IMR-90 (cell line): ENCODE measurements around the gene TMPRSS13. TPM values are rescaled to one million over a fixed set of nuclear protein-coding genes. Genes with fewer than 3 reads are reported as not detected.

Experiments
- ATAC-seq: fragments of 200-7000 bp; cut with Tn5 transposase; 2 replicates; pipeline ENCODE4 v1.9.1; 2020; ENCODE audit warnings: low read depth, mild to moderate bottlenecking, moderate library complexity
- BruUV-seq: library from RNA; stranded (reverse); fragments of 400-500 nt; replicated peaks from 2 replicates; lab custom pipeline; 2021; lab: Mats Ljungman, UMichigan
- CTCF ChIA-PET: fragments of 300-600 bp; formaldehyde crosslinking; extraction: SDS; loops from one replicate; lab custom pipeline; 2021; ENCODE audit warnings: antibody characterized with exemption; lab: Yijun Ruan, JAX
- POLR2A ChIA-PET: fragments of 300-600 bp; sonication (Branson Sonifier 250); formaldehyde crosslinking; loops from one replicate; lab custom pipeline; 2022; ENCODE audit warnings: antibody characterized with exemption; ENCODE audit not compliant: unreplicated experiment; lab: Charles Lee
- DNase-seq: peaks from one replicate; pipeline ENCODE4 v3.0.0; 2013
- H2AFZ ChIP-seq: replicated peaks from 2 replicates; pipeline ENCODE3; 2013; ENCODE audit warnings: low read length, mild to moderate bottlenecking; ENCODE audit not compliant: poor library complexity
- H2AK5ac ChIP-seq: 2 replicates; pipeline ENCODE4 v1.6.1; 2013; ENCODE audit warnings: low read depth, low read length, inconsistent platforms
- H2AK9ac ChIP-seq: replicated peaks from 2 replicates; pipeline ENCODE3; 2013; ENCODE audit warnings: mild to moderate bottlenecking, low read depth, low read length, moderate library complexity; ENCODE audit not compliant: poor library complexity
- H2BK120ac ChIP-seq: 2 replicates; pipeline ENCODE4 v1.6.1; 2013; ENCODE audit warnings: low read depth, low read length, inconsistent platforms
- H2BK15ac ChIP-seq: 3 replicates; pipeline ENCODE4 v1.6.1; 2013; ENCODE audit warnings: low read depth, low read length, inconsistent platforms
- H2BK20ac ChIP-seq: 2 replicates; pipeline ENCODE4 v1.6.1; 2013; ENCODE audit warnings: low read depth, mild to moderate bottlenecking, inconsistent platforms, low read length, moderate library complexity
- H2BK5ac ChIP-seq: 2 replicates; pipeline ENCODE4 v1.6.1; 2013; ENCODE audit warnings: mild to moderate bottlenecking, low read depth, low read length, inconsistent platforms; ENCODE audit not compliant: poor library complexity, severe bottlenecking
- H3K14ac ChIP-seq: replicated peaks from 2 replicates; pipeline ENCODE4 v1.6.1; 2013; ENCODE audit warnings: low read depth, low read length, inconsistent platforms
- H3K18ac ChIP-seq: 2 replicates; pipeline ENCODE4 v1.6.1; 2013; ENCODE audit warnings: low read depth, low read length, control low read depth
- H3K23ac ChIP-seq: 2 replicates; pipeline ENCODE4 v1.6.1; 2013; ENCODE audit warnings: low read depth, low read length, inconsistent platforms
- H3K27ac ChIP-seq: 2 replicates; pipeline ENCODE4 v1.5.1; 2013; ENCODE audit warnings: mild to moderate bottlenecking, control low read depth, low read length; ENCODE audit not compliant: insufficient read depth
- H3K27me3 ChIP-seq: 2 replicates; pipeline ENCODE4 v1.6.1; 2013; ENCODE audit warnings: low read length; ENCODE audit not compliant: control insufficient read depth, insufficient read depth
- H3K36me3 ChIP-seq: 2 replicates; pipeline ENCODE4 v1.6.1; 2013; ENCODE audit warnings: low read length, mixed read lengths; ENCODE audit not compliant: control insufficient read depth, insufficient read depth
- H3K4ac ChIP-seq: 2 replicates; pipeline ENCODE4 v1.6.1; 2013; ENCODE audit warnings: low read depth, low read length, inconsistent platforms
- H3K4me1 ChIP-seq: 2 replicates; pipeline ENCODE4 v1.6.1; 2013; ENCODE audit warnings: low read length, mixed read lengths; ENCODE audit not compliant: control insufficient read depth, insufficient read depth
- H3K4me2 ChIP-seq: 2 replicates; pipeline ENCODE4 v1.6.1; 2013; ENCODE audit warnings: low read depth, mild to moderate bottlenecking, control low read depth, low read length, moderate library complexity
- H3K4me3 ChIP-seq: 2 replicates; pipeline ENCODE4 v1.5.1; 2013; ENCODE audit warnings: low read depth, mild to moderate bottlenecking, control low read depth, low read length, moderate library complexity; ENCODE audit not compliant: insufficient read depth
- H3K56ac ChIP-seq: 2 replicates; pipeline ENCODE4 v1.6.1; 2013; ENCODE audit warnings: low read length, inconsistent platforms; ENCODE audit not compliant: insufficient read depth; ENCODE audit errors: extremely low read depth
- H3K79me1 ChIP-seq, 2 experiments: 2 replicates each; pipeline ENCODE4 v1.6.1; 2013; ENCODE audit warnings: low read length in 2 of 2, inconsistent platforms in 1 of 2, low read depth in 1 of 2
- H3K9ac ChIP-seq: 2 replicates; pipeline ENCODE4 v1.6.1; 2013; ENCODE audit warnings: low read depth, low read length, control low read depth
- H3K9me1 ChIP-seq: 2 replicates; pipeline ENCODE4 v1.6.1; 2013; ENCODE audit warnings: low read length, inconsistent platforms; ENCODE audit not compliant: insufficient read depth
- H3K9me3 ChIP-seq: 2 replicates; pipeline ENCODE4 v1.6.1; 2013; ENCODE audit warnings: low read length; ENCODE audit not compliant: control insufficient read depth, insufficient read depth
- H4K20me1 ChIP-seq: 2 replicates; pipeline ENCODE4 v1.6.1; 2013; ENCODE audit warnings: low read length, inconsistent platforms; ENCODE audit not compliant: insufficient read depth
- H4K5ac ChIP-seq: 2 replicates; pipeline ENCODE4 v1.6.1; 2013; ENCODE audit warnings: mild to moderate bottlenecking, low read depth, low read length, control low read depth
- H4K8ac ChIP-seq, 2 experiments: 2 replicates each; pipeline ENCODE4 v1.6.1; 2013; ENCODE audit warnings: low read depth in 2 of 2, low read length in 2 of 2, control low read depth in 1 of 2, inconsistent platforms in 1 of 2
- H4K91ac ChIP-seq: 2 replicates; pipeline ENCODE4 v1.6.1; 2013; ENCODE audit warnings: low read depth, low read length, inconsistent platforms; ENCODE audit not compliant: insufficient read depth
- BHLHE40 ChIP-seq: fragments of 150-350 bp; IDR thresholded peaks from 2 replicates; pipeline ENCODE4 v1.6.1; 2016; ENCODE audit warnings: mild to moderate bottlenecking, low read depth, low read length
- CEBPB ChIP-seq: IDR thresholded peaks from 2 replicates; pipeline ENCODE4 v1.6.1; 2012; ENCODE audit warnings: low read depth, low read length, improper control_type of control experiment
- CHD1 ChIP-seq: IDR thresholded peaks from 2 replicates; pipeline ENCODE4 v1.6.1; 2012; ENCODE audit warnings: low read depth, low read length, improper control_type of control experiment
- FOS ChIP-seq: fragments of 150-350 bp; IDR thresholded peaks from 2 replicates; pipeline ENCODE4 v1.6.1; 2016; ENCODE audit warnings: low read depth, low read length
- MAFK ChIP-seq: IDR thresholded peaks from 2 replicates; pipeline ENCODE4 v1.6.1; 2012; ENCODE audit warnings: low read depth, low read length, improper control_type of control experiment
- MAZ ChIP-seq: IDR thresholded peaks from 2 replicates; pipeline ENCODE4 v1.6.1; 2012; ENCODE audit warnings: low read depth, mild to moderate bottlenecking, low read length, improper control_type of control experiment, moderate library complexity, borderline replicate concordance
- MXI1 ChIP-seq: IDR thresholded peaks from 2 replicates; pipeline ENCODE4 v1.6.1; 2012; ENCODE audit warnings: low read depth, mild to moderate bottlenecking, low read length, moderate library complexity, borderline replicate concordance
- NFE2L2 ChIP-seq: fragments of 150-350 bp; IDR thresholded peaks from 2 replicates; pipeline ENCODE4 v1.6.1; 2016; ENCODE audit warnings: low read depth, mild to moderate bottlenecking, low read length
- POLR2A ChIP-seq: IDR thresholded peaks from 2 replicates; pipeline ENCODE4 v1.6.1; 2012; ENCODE audit warnings: mild to moderate bottlenecking, low read depth, low read length
- RAD21 ChIP-seq: IDR thresholded peaks from 2 replicates; pipeline ENCODE4 v1.6.1; 2012; ENCODE audit warnings: low read length, improper control_type of control experiment
- RCOR1 ChIP-seq: IDR thresholded peaks from 2 replicates; pipeline ENCODE4 v1.6.1; 2012; ENCODE audit warnings: mild to moderate bottlenecking, low read length, improper control_type of control experiment; ENCODE audit not compliant: insufficient replicate concordance
- RFX5 ChIP-seq: IDR thresholded peaks from 2 replicates; pipeline ENCODE4 v1.8.0; 2012; ENCODE audit warnings: low read depth, mild to moderate bottlenecking, low read length, moderate library complexity
- SMC3 ChIP-seq: fragments of 150-350 bp; IDR thresholded peaks from 2 replicates; pipeline ENCODE4 v1.6.1; 2016; ENCODE audit warnings: low read depth, mild to moderate bottlenecking, antibody characterized with exemption, low read length, moderate library complexity
- WGBS, 2 experiments: methylation state at CpG; one replicate each; pipeline versions ENCODE4 v1.1.5 to v1.1.7; 2013; ENCODE audit warnings: missing lambda C conversion rate in 2 of 2; ENCODE audit not compliant: insufficient read length in 1 of 2; ENCODE audit errors: extremely low coverage in 2 of 2; 5-methylcytosine and 5-hydroxymethylcytosine counted together
- dilution Hi-C: fragments of 300-500 bp; cut with HindIII; formaldehyde crosslinking; loops from one replicate; pipeline ENCODE4 v1.14.3; 2018; ENCODE audit warnings: low sequenced_read_pairs; ENCODE audit not compliant: unreplicated experiment
- in situ Hi-C: fragments of 300-500 bp; cut with MboI; formaldehyde crosslinking; loops from 3 replicates; pipeline ENCODE4 v1.14.3; 2019; ENCODE audit warnings: low sequenced_read_pairs, inconsistent platforms, mixed read lengths
- intact Hi-C: fragments of 100-400 bp; cut with micrococcal nuclease; formaldehyde crosslinking; loops from 2 replicates; pipeline ENCODE4 v1.10.0; 2022
- polyA plus RNA-seq, 3 experiments: library from polyadenylated mRNA; depleted of rRNA; stranded (reverse); fragments of >200 nt; gene quantifications; 2 replicates each; pipeline ENCODE4 v1.2.3, GENCODE V29; 2012; ENCODE audit warnings: low replicate concordance in 1 of 3
- total RNA-seq: library from RNA; depleted of rRNA; stranded (reverse); fragments of >200 nt; gene quantifications from 2 replicates; pipeline ENCODE4 v1.2.3, GENCODE V29; 2012

The TMPRSS13 gene
- total and polyA plus RNA-seq, 2 of the 4 experiments (the other 2 are of a cell fraction) = not detected

DNA sequence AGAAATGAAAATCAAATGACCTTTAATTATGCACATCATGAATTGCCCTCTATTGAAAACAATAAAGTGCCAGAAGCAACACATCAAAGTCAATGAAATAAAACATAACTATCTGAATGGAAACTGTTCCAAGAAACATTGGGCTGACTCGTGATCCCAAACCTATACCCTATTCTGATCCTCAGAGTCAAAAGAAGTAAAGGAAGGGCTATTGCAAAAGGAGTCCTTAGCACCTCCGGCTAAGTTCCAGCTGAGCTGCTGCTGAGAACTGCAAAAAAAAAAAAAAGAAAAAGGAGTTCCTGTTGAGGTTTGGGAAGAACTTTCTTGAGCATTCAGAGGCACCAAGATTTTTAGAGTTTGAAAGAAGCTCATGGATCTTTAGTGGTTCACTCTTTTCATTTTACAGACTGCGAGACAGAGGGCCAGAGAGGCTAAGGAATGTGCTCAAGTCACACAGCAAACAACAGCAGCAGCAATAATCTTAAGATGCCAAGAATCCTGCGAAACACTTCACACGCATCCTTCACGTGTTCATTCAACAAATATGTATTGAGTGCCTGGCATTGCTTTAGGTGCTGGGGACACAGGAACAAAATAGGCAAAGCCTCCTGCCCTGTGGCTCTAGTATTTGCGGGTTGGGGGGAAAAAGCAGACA lies 841 bp upstream of the TMPRSS13 start:
- TF ChIP-seq RFX5 (no peak), MAFK (no peak), CEBPB (no peak), MXI1 (no peak), POLR2A (no peak), BHLHE40 (no peak), MAZ (no peak), SMC3 (no peak), RCOR1 (no peak), CHD1 (no peak), FOS (no peak), RAD21 (no peak), NFE2L2 (no peak)

More for the DNA sequence above, 841 bp upstream of the TMPRSS13 start:
- in situ Hi-C loops = no loop called here
- ATAC-seq (no peak), DNase-seq (no peak)
- Histone ChIP-seq H4K91ac (no peak overlapping the region), H2BK15ac (no peak overlapping the region), H2BK20ac (no peak overlapping the region), H3K27me3 (peaks cover 20% of the 10 kb centered on the region), H3K14ac (no peak overlapping the region), H2BK5ac (no peak overlapping the region), H3K36me3 (no peaks in the 10 kb centered on the region), H3K9me1 (no peaks in the 10 kb centered on the region), H3K56ac (no peak overlapping the region), H3K9me3 (no peaks in the 10 kb centered on the region), H3K4me3 (no peak overlapping the region), H3K4me1 (no peaks in the 10 kb centered on the region), H3K4ac (no peak overlapping the region), H3K18ac (no peak overlapping the region), H2AFZ (no peak overlapping the region), H2AK9ac (no peak overlapping the region), H3K4me2 (no peak overlapping the region), H4K8ac (no peak overlapping the region), H3K79me1 (no peaks in the 10 kb centered on the region), H2AK5ac (no peak overlapping the region), H2BK120ac (no peak overlapping the region), H4K5ac (no peak overlapping the region), H3K23ac (no peak overlapping the region), H4K20me1 (no peaks in the 10 kb centered on the region; the same call in 1 of the 2 replicates), H3K27ac (no peak overlapping the region), H3K9ac (no peak overlapping the region)
- no CpG with 5 or more reads among the region's 7 CpGs for WGBS, 2 experiments
- CTCF ChIA-PET = no interaction called here
- POLR2A ChIA-PET = no interaction called here
- dilution Hi-C loops = no loop called here
- BruUV-seq = no TSS peak
- intact Hi-C loops = no loop called here
